K562 (cell line): ENCODE results near the gene PDGFRA. TPM values are rescaled to one million over a fixed set of nuclear protein-coding genes. Genes with fewer than 3 reads are reported as not detected.

Experiments
- ATAC-seq: fragments of 200-7000 bp; cut with Tn5 transposase; 3 replicates; pipeline ENCODE4 v1.9.1; 2020; ENCODE audit warnings: moderate library complexity
- BruUV-seq: library from RNA; stranded (reverse); fragments of 400-500 nt; replicated peaks from 2 replicates; lab custom pipeline; 2021; lab: Mats Ljungman, UMichigan
- CTCF ChIA-PET: fragments of 300-600 bp; formaldehyde crosslinking; extraction: SDS; loops from one replicate; lab custom pipeline; 2021; ENCODE audit warnings: low intra/inter-chr PET ratio; lab: Yijun Ruan, JAX
- POLR2A ChIA-PET: fragments of 300-600, 350-650 bp; sonication (Branson Sonifier 250); formaldehyde crosslinking; extraction: SDS; loops from one replicate; lab custom pipeline; 2021; ENCODE audit warnings: antibody characterized with exemption, inconsistent platforms; lab: Yijun Ruan, JAX
- DNase-seq, 4 experiments: peaks; one replicate each; pipeline versions ENCODE4 v3.0.0 to v3.0.0-alpha.2; 2011 to 2018; ENCODE audit warnings: low spot score in 3 of 4, mixed read lengths in 3 of 4; ENCODE audit errors: extremely low read depth in 1 of 4
- FAIRE-seq: peaks from 2 replicates; lab custom pipeline; 2011; peaks lifted over from hg19 to GRCh38; lab: Jason Lieb, UNC
- H2AFZ ChIP-seq: 2 replicates; pipeline ENCODE4 v1.6.0; 2011; ENCODE audit warnings: low read depth, low read length, control low read depth, inconsistent platforms
- H3K27ac ChIP-seq: fragments of 200-600 bp; 3 replicates; pipeline ENCODE4 v1.8.0; 2011; ENCODE audit warnings: low read depth, mild to moderate bottlenecking, control low read depth, inconsistent platforms, low read length, moderate library complexity, mixed read lengths; ENCODE audit errors: extremely low read depth
- H3K27me3 ChIP-seq, 2 experiments: fragments of 300-600 bp in 1 of 2; 2 replicates in 1 of 2; 3 replicates in 1 of 2; pipeline versions ENCODE4 v1.6.0 to v1.8.0; 2011; ENCODE audit warnings: inconsistent platforms in 2 of 2, low read length in 2 of 2, mild to moderate bottlenecking in 1 of 2, mixed read lengths in 1 of 2, moderate library complexity in 1 of 2; ENCODE audit not compliant: control insufficient read depth in 2 of 2, insufficient read depth in 2 of 2
- H3K36me3 ChIP-seq: fragments of 300-600 bp; 3 replicates; pipeline ENCODE4 v1.8.0; 2011; ENCODE audit warnings: mild to moderate bottlenecking, low read length, inconsistent platforms; ENCODE audit not compliant: control insufficient read depth, insufficient read depth
- H3K4me1 ChIP-seq, 2 experiments: fragments of 200-600 bp in 1 of 2; replicated peaks in 1 of 2; 2 replicates in 1 of 2; 3 replicates in 1 of 2; pipeline versions ENCODE4 v1.5.1 to v1.8.0; 2011; ENCODE audit warnings: inconsistent platforms in 2 of 2, low read length in 2 of 2, mild to moderate bottlenecking in 1 of 2, mixed read lengths in 1 of 2, moderate library complexity in 1 of 2; ENCODE audit not compliant: control insufficient read depth in 2 of 2, insufficient read depth in 2 of 2
- H3K4me2 ChIP-seq: 2 replicates; pipeline ENCODE4 v1.6.1; 2011; ENCODE audit warnings: low read length, control low read depth, inconsistent platforms, mixed read lengths; ENCODE audit not compliant: insufficient read depth
- H3K4me3 ChIP-seq: fragments of 200-600 bp; sonication (generic), shearing (Covaris generic); 2 replicates; pipeline ENCODE4 v1.5.1; 2016; ENCODE audit warnings: control low read depth, inconsistent platforms
- H3K79me2 ChIP-seq: fragments of 200-600 bp; 3 replicates; pipeline ENCODE4 v1.8.0; 2011; ENCODE audit warnings: low read length, inconsistent platforms; ENCODE audit not compliant: control insufficient read depth, insufficient read depth
- H3K9ac ChIP-seq, 2 experiments: 2 replicates each; pipeline versions ENCODE4 v1.6.0 to v1.6.1; 2011; ENCODE audit warnings: low read depth in 2 of 2, low read length in 2 of 2, control low read depth in 1 of 2, inconsistent platforms in 1 of 2, mild to moderate bottlenecking in 1 of 2, mixed read lengths in 1 of 2; ENCODE audit not compliant: insufficient read depth in 1 of 2
- H3K9me1 ChIP-seq: one replicate; pipeline ENCODE4 v1.6.0; 2011; ENCODE audit warnings: inconsistent platforms, mild to moderate bottlenecking, low read length, moderate library complexity; ENCODE audit not compliant: control insufficient read depth, insufficient read depth
- H3K9me3 ChIP-seq: replicated peaks from 2 replicates; pipeline ENCODE4 v1.5.1; 2011; ENCODE audit warnings: low read depth, low read length, inconsistent platforms; ENCODE audit not compliant: control insufficient read depth, insufficient read depth
- H4K20me1 ChIP-seq: replicated peaks from 2 replicates; pipeline ENCODE4 v1.6.1; 2011; ENCODE audit warnings: low read length, inconsistent platforms, mixed read lengths; ENCODE audit not compliant: control insufficient read depth, insufficient read depth
- ARID1B ChIP-seq: fragments of 450-650 bp; IDR thresholded peaks from 2 replicates; pipeline ENCODE4 v1.6.1; 2016; ENCODE audit warnings: antibody characterized with exemption, mild to moderate bottlenecking, inconsistent platforms
- CHD4 ChIP-seq: fragments of 200-600 bp; sonication (generic); IDR thresholded peaks from 3 replicates; pipeline ENCODE4 v1.6.1; 2012; ENCODE audit warnings: low read depth, mild to moderate bottlenecking, mixed read lengths, low read length, inconsistent platforms; ENCODE audit not compliant: insufficient read depth, insufficient replicate concordance, poor library complexity, severe bottlenecking
- FOXK1 ChIP-seq: sonication (generic); formaldehyde crosslinking; IDR thresholded peaks from 2 replicates; pipeline ENCODE4 v1.8.0; 2022; ENCODE audit warnings: missing genetic modification reagents, mild to moderate bottlenecking, borderline replicate concordance
- PPARD ChIP-seq: fragments of 250-450 bp; sonication (Bioruptor Pico); IDR thresholded peaks from 2 replicates; pipeline ENCODE4 v1.8.0; 2022; ENCODE audit warnings: inconsistent platforms, mild to moderate bottlenecking, moderate library complexity
- RBM17 ChIP-seq: fragments of 200-400 bp; formaldehyde crosslinking; IDR thresholded peaks from 2 replicates; pipeline ENCODE4 v1.6.1; 2017; ENCODE audit warnings: low read depth, mild to moderate bottlenecking, low read length, borderline replicate concordance
- SMARCA5 ChIP-seq: fragments of 450-650 bp; IDR thresholded peaks from 2 replicates; pipeline ENCODE4 v1.6.1; 2016
- TCF7L2 ChIP-seq: fragments of 150-350 bp; IDR thresholded peaks from 2 replicates; pipeline ENCODE4 v1.6.1; 2016; ENCODE audit warnings: low read depth, mild to moderate bottlenecking, low read length, moderate library complexity
- WGBS: fragments of 100-300 bp; shearing (Covaris generic); methylation state at CpG from one replicate; pipeline ENCODE4 v1.1.6; 2016; ENCODE audit warnings: low coverage, mixed read lengths; ENCODE audit not compliant: insufficient coverage; ENCODE audit errors: missing lambda C conversion rate; 5-methylcytosine and 5-hydroxymethylcytosine counted together
- in situ Hi-C: fragments of 300-500 bp; cut with MboI; formaldehyde crosslinking; loops from 4 replicates; pipeline ENCODE4 v1.15.0; 2018; ENCODE audit warnings: inconsistent platforms, mixed read lengths
- intact Hi-C: fragments of 100-400 bp; cut with micrococcal nuclease; formaldehyde crosslinking; loops from 2 replicates; pipeline ENCODE4 v1.14.2; 2022
- polyA plus RNA-seq, 8 experiments: library from polyadenylated mRNA; depleted of rRNA in 4 of 8; stranded (reverse) in 5 of 8; unstranded in 3 of 8; fragments of >200 nt; fragmentation: Nextera tagmentation in 2 of 8; fragmentation: Illumina TruSeq in 1 of 8; extraction: Ambion mirVana in 2 of 8; extraction: Trizol in 1 of 8; gene quantifications; 2 replicates each; pipeline versions ENCODE4 v1.2.1 to v1.2.3, GENCODE V29; 2011 to 2014; ENCODE audit warnings: inconsistent platforms in 1 of 8, missing spikeins in 1 of 8
- total RNA-seq, 7 experiments: library from RNA; depleted of rRNA in 6 of 7; stranded (reverse); fragments of >200 nt in 6 of 7; fragmentation: Illumina TruSeq in 2 of 7; extraction: Trizol in 2 of 7; gene quantifications; 2 replicates each; pipeline versions ENCODE4 v1.2.1 to v1.2.3, GENCODE V29; 2011 to 2021; ENCODE audit warnings: low replicate concordance in 1 of 7
- TF ChIP-seq, protein P1 (sequence below): IDR thresholded peaks from 3 replicates; pipeline ENCODE4 v1.6.1; 2011; ENCODE audit warnings: borderline replicate concordance, mild to moderate bottlenecking, moderate library complexity; ENCODE audit not compliant: insufficient read length; ENCODE audit errors: extremely low read depth
- TF ChIP-seq, protein P2 (sequence below): sonication (generic); IDR thresholded peaks from 2 replicates; pipeline ENCODE4 v1.6.1; 2016
- TF ChIP-seq, protein P3 (sequence below): fragments of 250-450 bp; sonication (Bioruptor Pico); IDR thresholded peaks from 2 replicates; pipeline ENCODE4 v1.4.0; 2020

Gene PDGFRA
- total and polyA plus RNA-seq, 9 of the 15 experiments (the other 6 are each of a cell fraction or from before 2014, with no cell fraction given) = 0.40 TPM; not detected in 8

DNA sequence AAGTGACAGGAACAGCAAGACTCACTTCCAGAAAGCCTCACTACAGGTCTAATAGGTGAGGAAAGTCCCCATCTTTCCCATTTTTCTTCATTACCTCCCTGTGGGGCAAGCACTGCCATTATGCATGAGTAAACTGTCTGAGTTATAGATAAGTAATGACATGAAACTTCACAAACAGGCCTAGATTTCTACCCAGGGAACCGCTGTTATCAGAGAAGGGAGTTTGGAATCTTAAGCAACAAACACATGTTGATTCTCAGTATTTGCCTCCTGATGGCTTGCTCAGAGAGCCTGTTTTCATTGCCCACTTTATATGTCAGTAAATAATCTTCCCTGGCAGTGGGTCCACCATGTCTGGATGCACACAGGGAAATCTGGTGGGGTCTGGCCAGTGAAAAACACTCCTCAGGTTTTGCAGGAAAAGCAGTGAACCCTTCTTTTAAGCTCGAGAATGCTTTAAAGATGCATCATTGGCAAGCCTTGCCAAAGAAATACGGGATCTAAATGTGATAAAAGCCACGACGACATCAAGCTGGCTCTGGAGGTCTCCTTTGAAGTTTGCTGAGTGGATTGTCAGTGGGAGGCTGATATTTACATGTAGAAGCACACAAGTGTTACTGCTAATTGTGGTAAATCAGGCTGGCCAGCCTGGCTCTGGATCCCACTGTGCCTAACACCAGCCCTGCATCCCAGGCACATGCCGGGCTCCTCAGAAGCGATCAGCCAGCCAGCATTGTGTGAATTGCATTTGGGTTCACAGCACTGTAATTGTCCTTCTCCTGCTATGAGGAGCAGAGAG is 25.2 kb downstream of the PDGFRA start:
- FAIRE-seq (no peak), DNase-seq (no peak), ATAC-seq (no peak)
- no peak overlapping the region for H3K4me2 ChIP-seq
- no peaks in the 10 kb centered on the region for H3K9me1 ChIP-seq
- intact Hi-C loops (no loop called here), in situ Hi-C loops (no loop called here)
- no peak overlapping the region for H3K4me3 ChIP-seq
- H3K27me3 ChIP-seq = no peaks in the 10 kb centered on the region
- no peaks in the 10 kb centered on the region for H4K20me1 ChIP-seq
- ChIA-PET CTCF (no interaction called here), POLR2A (no interaction called here)
- H3K27ac ChIP-seq = no peak overlapping the region
- no TSS peak for BruUV-seq
- H3K9ac ChIP-seq = no peak overlapping the region
- no peaks in the 10 kb centered on the region for H3K9me3 ChIP-seq
- H3K79me2 ChIP-seq = no peaks in the 10 kb centered on the region
- H2AFZ ChIP-seq = no peak overlapping the region
- no peaks in the 10 kb centered on the region for H3K36me3 ChIP-seq
- H3K4me1 ChIP-seq = no peaks in the 10 kb centered on the region
- 3% methylated on average over 7 of the region's 7 CpGs for WGBS
- TF ChIP-seq TCF7L2 (no peak), FOXK1 (CRISPR knock-in tag) (no peak), RBM17 (no peak), PPARD (CRISPR knock-in tag) (no peak), ARID1B (no peak), SMARCA5 (no peak), CHD4 (no peak)
- TF ChIP-seq, protein P1, sequence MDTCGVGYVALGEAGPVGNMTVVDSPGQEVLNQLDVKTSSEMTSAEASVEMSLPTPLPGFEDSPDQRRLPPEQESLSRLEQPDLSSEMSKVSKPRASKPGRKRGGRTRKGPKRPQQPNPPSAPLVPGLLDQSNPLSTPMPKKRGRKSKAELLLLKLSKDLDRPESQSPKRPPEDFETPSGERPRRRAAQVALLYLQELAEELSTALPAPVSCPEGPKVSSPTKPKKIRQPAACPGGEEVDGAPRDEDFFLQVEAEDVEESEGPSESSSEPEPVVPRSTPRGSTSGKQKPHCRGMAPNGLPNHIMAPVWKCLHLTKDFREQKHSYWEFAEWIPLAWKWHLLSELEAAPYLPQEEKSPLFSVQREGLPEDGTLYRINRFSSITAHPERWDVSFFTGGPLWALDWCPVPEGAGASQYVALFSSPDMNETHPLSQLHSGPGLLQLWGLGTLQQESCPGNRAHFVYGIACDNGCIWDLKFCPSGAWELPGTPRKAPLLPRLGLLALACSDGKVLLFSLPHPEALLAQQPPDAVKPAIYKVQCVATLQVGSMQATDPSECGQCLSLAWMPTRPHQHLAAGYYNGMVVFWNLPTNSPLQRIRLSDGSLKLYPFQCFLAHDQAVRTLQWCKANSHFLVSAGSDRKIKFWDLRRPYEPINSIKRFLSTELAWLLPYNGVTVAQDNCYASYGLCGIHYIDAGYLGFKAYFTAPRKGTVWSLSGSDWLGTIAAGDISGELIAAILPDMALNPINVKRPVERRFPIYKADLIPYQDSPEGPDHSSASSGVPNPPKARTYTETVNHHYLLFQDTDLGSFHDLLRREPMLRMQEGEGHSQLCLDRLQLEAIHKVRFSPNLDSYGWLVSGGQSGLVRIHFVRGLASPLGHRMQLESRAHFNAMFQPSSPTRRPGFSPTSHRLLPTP = no peak
- TF ChIP-seq, protein P2, sequence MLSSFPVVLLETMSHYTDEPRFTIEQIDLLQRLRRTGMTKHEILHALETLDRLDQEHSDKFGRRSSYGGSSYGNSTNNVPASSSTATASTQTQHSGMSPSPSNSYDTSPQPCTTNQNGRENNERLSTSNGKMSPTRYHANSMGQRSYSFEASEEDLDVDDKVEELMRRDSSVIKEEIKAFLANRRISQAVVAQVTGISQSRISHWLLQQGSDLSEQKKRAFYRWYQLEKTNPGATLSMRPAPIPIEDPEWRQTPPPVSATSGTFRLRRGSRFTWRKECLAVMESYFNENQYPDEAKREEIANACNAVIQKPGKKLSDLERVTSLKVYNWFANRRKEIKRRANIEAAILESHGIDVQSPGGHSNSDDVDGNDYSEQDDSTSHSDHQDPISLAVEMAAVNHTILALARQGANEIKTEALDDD = no peak
- TF ChIP-seq, protein P3, sequence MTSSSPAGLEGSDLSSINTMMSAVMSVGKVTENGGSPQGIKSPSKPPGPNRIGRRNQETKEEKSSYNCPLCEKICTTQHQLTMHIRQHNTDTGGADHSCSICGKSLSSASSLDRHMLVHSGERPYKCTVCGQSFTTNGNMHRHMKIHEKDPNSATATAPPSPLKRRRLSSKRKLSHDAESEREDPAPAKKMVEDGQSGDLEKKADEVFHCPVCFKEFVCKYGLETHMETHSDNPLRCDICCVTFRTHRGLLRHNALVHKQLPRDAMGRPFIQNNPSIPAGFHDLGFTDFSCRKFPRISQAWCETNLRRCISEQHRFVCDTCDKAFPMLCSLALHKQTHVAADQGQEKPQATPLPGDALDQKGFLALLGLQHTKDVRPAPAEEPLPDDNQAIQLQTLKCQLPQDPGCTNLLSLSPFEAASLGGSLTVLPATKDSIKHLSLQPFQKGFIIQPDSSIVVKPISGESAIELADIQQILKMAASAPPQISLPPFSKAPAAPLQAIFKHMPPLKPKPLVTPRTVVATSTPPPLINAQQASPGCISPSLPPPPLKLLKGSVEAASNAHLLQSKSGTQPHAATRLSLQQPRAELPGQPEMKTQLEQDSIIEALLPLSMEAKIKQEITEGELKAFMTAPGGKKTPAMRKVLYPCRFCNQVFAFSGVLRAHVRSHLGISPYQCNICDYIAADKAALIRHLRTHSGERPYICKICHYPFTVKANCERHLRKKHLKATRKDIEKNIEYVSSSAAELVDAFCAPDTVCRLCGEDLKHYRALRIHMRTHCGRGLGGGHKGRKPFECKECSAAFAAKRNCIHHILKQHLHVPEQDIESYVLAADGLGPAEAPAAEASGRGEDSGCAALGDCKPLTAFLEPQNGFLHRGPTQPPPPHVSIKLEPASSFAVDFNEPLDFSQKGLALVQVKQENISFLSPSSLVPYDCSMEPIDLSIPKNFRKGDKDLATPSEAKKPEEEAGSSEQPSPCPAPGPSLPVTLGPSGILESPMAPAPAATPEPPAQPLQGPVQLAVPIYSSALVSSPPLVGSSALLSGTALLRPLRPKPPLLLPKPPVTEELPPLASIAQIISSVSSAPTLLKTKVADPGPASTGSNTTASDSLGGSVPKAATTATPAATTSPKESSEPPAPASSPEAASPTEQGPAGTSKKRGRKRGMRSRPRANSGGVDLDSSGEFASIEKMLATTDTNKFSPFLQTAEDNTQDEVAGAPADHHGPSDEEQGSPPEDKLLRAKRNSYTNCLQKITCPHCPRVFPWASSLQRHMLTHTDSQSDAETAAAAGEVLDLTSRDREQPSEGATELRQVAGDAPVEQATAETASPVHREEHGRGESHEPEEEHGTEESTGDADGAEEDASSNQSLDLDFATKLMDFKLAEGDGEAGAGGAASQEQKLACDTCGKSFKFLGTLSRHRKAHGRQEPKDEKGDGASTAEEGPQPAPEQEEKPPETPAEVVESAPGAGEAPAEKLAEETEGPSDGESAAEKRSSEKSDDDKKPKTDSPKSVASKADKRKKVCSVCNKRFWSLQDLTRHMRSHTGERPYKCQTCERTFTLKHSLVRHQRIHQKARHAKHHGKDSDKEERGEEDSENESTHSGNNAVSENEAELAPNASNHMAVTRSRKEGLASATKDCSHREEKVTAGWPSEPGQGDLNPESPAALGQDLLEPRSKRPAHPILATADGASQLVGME (CRISPR knock-in tag) = no peak
